Mesendoderm (in vitro differentiated cells): ENCODE measurements around the gene WDR20.
A peak's percentile ranks its signal among the peaks of the same experiment; 100 is the strongest.

Source experiments
- DNase-seq: peaks from one replicate; pipeline ENCODE4 v3.0.0; 2013
- H2AK5ac ChIP-seq: 2 replicates; pipeline ENCODE4 v1.6.1; 2013; ENCODE audit warnings: low read length, inconsistent platforms
- H2BK120ac ChIP-seq: 2 replicates; pipeline ENCODE4 v1.6.1; 2013; ENCODE audit warnings: low read depth, mild to moderate bottlenecking, low read length, moderate library complexity, mixed read lengths
- H2BK15ac ChIP-seq: replicated peaks from 2 replicates; pipeline ENCODE4 v1.6.1; 2013; ENCODE audit warnings: low read depth, mild to moderate bottlenecking, moderate library complexity
- H2BK5ac ChIP-seq: 2 replicates; pipeline ENCODE4 v1.6.1; 2013; ENCODE audit warnings: low read length, inconsistent platforms
- H3K18ac ChIP-seq: 2 replicates; pipeline ENCODE4 v1.6.1; 2013; ENCODE audit warnings: mild to moderate bottlenecking, low read length, mixed read lengths
- H3K23ac ChIP-seq: one replicate; pipeline ENCODE4 v1.6.1; 2013; ENCODE audit warnings: low read length
- H3K27ac ChIP-seq: 2 replicates; pipeline ENCODE4 v1.5.1; 2013; ENCODE audit warnings: low read depth, mild to moderate bottlenecking, inconsistent platforms, low read length, moderate library complexity
- H3K27me3 ChIP-seq: 2 replicates; pipeline ENCODE4 v1.6.1; 2013; ENCODE audit warnings: low read length, control low read depth, mild to moderate bottlenecking, inconsistent platforms; ENCODE audit not compliant: insufficient read depth, poor library complexity
- H3K36me3 ChIP-seq: 2 replicates; pipeline ENCODE4 v1.6.1; 2013; ENCODE audit warnings: low read length, inconsistent platforms; ENCODE audit not compliant: control insufficient read depth, insufficient read depth
- H3K4ac ChIP-seq: one replicate; pipeline ENCODE4 v1.6.1; 2013; ENCODE audit warnings: low read depth, mild to moderate bottlenecking, low read length, moderate library complexity
- H3K4me1 ChIP-seq: 2 replicates; pipeline ENCODE4 v1.6.1; 2013; ENCODE audit warnings: low read depth, low read length, inconsistent platforms; ENCODE audit not compliant: control insufficient read depth
- H3K4me2 ChIP-seq: 2 replicates; pipeline ENCODE4 v1.6.1; 2013; ENCODE audit warnings: low read length
- H3K4me3 ChIP-seq: 2 replicates; pipeline ENCODE4 v1.5.1; 2013; ENCODE audit warnings: mild to moderate bottlenecking, low read length
- H3K56ac ChIP-seq: one replicate; pipeline ENCODE4 v1.6.1; 2013; ENCODE audit warnings: low read length
- H3K79me1 ChIP-seq: 2 replicates; pipeline ENCODE4 v1.6.1; 2013; ENCODE audit warnings: low read length, inconsistent platforms
- H3K79me2 ChIP-seq: 2 replicates; pipeline ENCODE4 v1.6.1; 2013; ENCODE audit warnings: mild to moderate bottlenecking, low read length; ENCODE audit not compliant: control insufficient read depth, insufficient read depth
- H3K9ac ChIP-seq: 2 replicates; pipeline ENCODE4 v1.6.1; 2013; ENCODE audit warnings: low read length, inconsistent platforms
- H4K5ac ChIP-seq: one replicate; pipeline ENCODE4 v1.6.1; 2013; ENCODE audit warnings: low read length
- H4K8ac ChIP-seq: one replicate; pipeline ENCODE4 v1.6.1; 2013; ENCODE audit warnings: low read depth, mild to moderate bottlenecking, control low read depth, low read length, moderate library complexity
- WGBS: extraction: QIAGEN DNeasy Blood & Tissue Kit; methylation state at CpG from one replicate; pipeline ENCODE4 v1.1.7; 2013; ENCODE audit warnings: low lambda C conversion rate, missing lambda C conversion rate; ENCODE audit not compliant: insufficient coverage; ENCODE audit errors: extremely low coverage; 5-methylcytosine and 5-hydroxymethylcytosine counted together

The WDR20 gene

DNA sequence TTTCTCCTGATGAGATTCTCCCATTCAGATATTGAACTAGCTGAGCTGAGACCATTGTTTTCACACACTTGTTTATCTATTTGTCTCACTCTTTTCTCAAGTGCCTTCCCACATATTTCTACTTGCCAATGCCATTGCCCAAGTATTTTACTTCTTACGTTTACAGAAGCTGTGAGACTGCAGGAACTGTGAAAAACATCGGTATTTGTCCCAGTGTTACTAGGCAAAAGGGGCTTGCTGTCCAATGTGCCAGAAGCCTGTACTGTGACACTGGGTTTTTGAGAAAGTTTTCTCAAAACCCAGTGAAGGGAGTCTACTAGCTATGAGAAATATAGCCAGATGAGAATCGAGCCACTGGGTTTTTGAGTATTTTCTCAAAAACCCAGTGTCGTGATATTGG is 37.5 kb downstream of the WDR20 start:
- WGBS = no CpG with 5 or more reads among the region's 4 CpGs
- Histone ChIP-seq H2BK120ac (no peak overlapping the region), H3K4me2 (no peak overlapping the region)

DNA sequence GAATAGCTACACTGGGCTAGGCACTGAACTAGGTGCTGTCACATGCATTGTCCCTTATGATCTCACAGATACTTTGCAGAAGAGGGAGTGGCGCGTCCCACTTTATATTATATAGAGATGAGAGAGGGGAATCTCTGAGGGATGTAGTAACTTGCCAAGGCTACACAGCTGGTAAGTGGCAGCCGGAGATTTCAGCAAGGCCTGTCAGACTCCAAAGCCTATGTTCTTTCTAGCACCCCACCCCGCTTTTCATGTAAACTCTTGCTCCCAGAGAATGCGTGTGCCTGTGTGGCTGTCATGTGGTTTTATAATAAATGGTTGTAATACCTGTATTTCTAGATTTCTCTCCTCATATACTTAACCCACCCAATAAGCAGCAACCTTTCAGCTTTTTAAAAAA is 39.1 kb downstream of the WDR20 start:
- no CpG with 5 or more reads among the region's 5 CpGs for WGBS

More for the DNA sequence above, 37.5 kb downstream of the WDR20 start:
- Histone ChIP-seq H3K4me1 (peaks cover 9% of the 10 kb centered on the region), H3K36me3 (no peaks in the 10 kb centered on the region), H3K79me1 (peaks cover 15% of the 10 kb centered on the region), H3K27me3 (no peaks in the 10 kb centered on the region), H4K5ac (no peak overlapping the region), H2BK15ac (no peak overlapping the region), H3K79me2 (peaks cover 23% of the 10 kb centered on the region), H2BK5ac (no peak overlapping the region), H4K8ac (no peak overlapping the region), H3K18ac (no peak overlapping the region), H3K27ac (no peak overlapping the region), H3K9ac (no peak overlapping the region), H3K23ac (no peak overlapping the region), H2AK5ac (no peak overlapping the region), H3K4ac (no peak overlapping the region), H3K56ac (peak overlapping the region; percentile 25), H3K4me3 (no peak overlapping the region)
- no peak for DNase-seq

DNA sequence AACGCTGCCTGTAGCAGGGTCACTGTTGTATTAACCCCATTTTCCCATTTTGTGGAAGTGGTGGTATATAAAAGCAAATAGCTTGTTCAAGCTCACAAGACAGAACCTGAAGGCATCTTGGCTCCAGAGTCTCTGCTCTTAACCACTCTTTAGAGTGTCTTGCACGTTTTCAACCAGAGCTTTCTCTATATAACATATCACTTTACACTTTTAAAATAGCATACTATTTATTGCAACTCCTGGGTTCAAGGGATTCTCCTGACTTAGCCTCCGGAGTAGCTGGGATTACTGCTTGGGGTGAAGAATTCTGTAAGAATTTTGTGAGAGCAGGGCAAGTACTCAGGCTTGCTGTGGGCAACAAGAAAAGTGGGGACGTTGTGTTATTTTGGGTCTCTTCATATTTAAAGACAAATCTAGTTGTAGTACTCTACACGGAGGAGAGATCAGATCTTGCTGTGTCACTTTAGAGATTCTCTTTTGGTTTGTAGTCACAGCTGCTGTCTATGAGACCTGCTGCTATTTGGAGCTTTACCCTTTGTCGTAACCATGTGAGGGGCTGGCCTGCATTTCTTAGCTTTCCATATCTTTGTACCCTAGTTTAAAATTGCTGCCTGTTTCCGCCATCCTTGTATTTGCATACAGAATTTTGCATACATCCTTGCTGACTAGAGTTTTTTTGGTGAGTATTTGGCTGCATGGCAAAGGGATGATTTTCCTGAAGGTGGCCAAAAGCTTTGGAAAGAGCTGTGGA is 40.7 kb downstream of the WDR20 start:
- Histone ChIP-seq H2AK5ac (no peak overlapping the region), H3K79me2 (peaks cover 37% of the 10 kb centered on the region), H2BK15ac (no peak overlapping the region), H3K4me1 (peaks cover 9% of the 10 kb centered on the region), H2BK5ac (no peak overlapping the region), H3K4ac (no peak overlapping the region), H4K5ac (no peak overlapping the region), H3K4me3 (no peak overlapping the region), H3K18ac (peak overlapping the region; percentile 9), H3K9ac (no peak overlapping the region), H3K56ac (no peak overlapping the region), H3K27me3 (no peaks in the 10 kb centered on the region), H4K8ac (no peak overlapping the region), H3K36me3 (no peaks in the 10 kb centered on the region), H2BK120ac (no peak overlapping the region), H3K23ac (no peak overlapping the region), H3K79me1 (peaks cover 27% of the 10 kb centered on the region), H3K4me2 (no peak overlapping the region), H3K27ac (no peak overlapping the region)
- WGBS = no CpG with 5 or more reads among the region's 7 CpGs
- DNase-seq = no peak

More for the DNA sequence above, 39.1 kb downstream of the WDR20 start:
- Histone ChIP-seq H3K27me3 (no peaks in the 10 kb centered on the region), H3K4me3 (no peak overlapping the region), H3K79me2 (peaks cover 26% of the 10 kb centered on the region), H3K27ac (no peak overlapping the region), H3K18ac (no peak overlapping the region), H3K23ac (no peak overlapping the region), H3K79me1 (peaks cover 19% of the 10 kb centered on the region), H3K4ac (no peak overlapping the region), H2BK120ac (no peak overlapping the region), H4K5ac (no peak overlapping the region), H2BK15ac (no peak overlapping the region), H3K36me3 (no peaks in the 10 kb centered on the region), H4K8ac (no peak overlapping the region), H3K56ac (no peak overlapping the region), H3K9ac (no peak overlapping the region), H3K4me2 (no peak overlapping the region), H2BK5ac (no peak overlapping the region), H2AK5ac (no peak overlapping the region), H3K4me1 (peaks cover 9% of the 10 kb centered on the region)
- DNase-seq = no peak

DNA sequence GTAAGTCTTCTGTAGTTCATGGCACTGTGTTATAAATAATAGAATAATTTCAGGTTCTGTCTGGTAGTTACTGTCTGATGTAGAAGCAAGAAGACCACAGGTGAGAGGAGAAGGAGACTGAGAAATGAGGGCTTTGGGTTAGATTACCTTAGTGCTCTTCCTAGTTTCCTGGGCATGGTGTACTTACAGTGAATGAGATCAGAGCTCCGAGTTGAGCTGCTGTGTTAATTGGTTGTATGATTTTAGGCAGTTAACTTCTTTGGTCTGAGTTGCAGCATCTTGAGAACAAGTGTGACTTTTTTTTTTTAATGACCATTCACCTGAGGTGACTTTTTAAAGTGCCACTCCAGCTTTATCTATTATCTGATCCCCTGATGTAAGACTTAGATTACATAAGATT is 41.5 kb downstream of the WDR20 start:
- Histone ChIP-seq H3K9ac (no peak overlapping the region), H3K23ac (no peak overlapping the region), H3K36me3 (no peaks in the 10 kb centered on the region), H3K27ac (no peak overlapping the region), H4K5ac (no peak overlapping the region), H3K4me3 (no peak overlapping the region), H2BK15ac (no peak overlapping the region), H3K4me1 (peaks cover 9% of the 10 kb centered on the region), H2BK120ac (no peak overlapping the region), H3K4ac (no peak overlapping the region), H3K27me3 (no peaks in the 10 kb centered on the region), H3K18ac (no peak overlapping the region), H2BK5ac (no peak overlapping the region), H3K79me2 (peaks cover 41% of the 10 kb centered on the region), H2AK5ac (no peak overlapping the region), H4K8ac (no peak overlapping the region), H3K4me2 (no peak overlapping the region), H3K56ac (no peak overlapping the region), H3K79me1 (peaks cover 30% of the 10 kb centered on the region)
- DNase-seq = no peak
- WGBS = no CpG with 5 or more reads among the region's 1 CpG

DNA sequence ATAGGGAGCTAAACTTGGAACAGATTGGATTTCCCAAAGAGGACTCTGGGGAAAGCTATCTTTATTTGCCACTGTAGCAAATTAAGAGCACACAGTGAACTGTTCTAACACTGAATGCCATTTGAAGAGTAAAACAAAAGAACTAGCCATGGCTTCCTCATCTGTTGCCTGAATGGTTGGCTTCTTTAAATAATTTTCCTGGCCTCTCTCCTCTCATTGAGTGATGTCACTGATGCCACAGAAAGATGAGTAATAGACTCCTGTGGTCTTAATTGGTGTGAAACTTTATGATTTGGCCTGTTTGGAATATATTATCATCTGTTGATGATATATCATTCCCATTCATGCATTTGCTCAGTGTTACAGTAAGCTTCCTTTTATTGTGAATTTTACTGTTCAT is 42.5 kb downstream of the WDR20 start:
- Histone ChIP-seq H3K4me2 (no peak overlapping the region), H4K5ac (no peak overlapping the region), H3K4me1 (peaks cover 9% of the 10 kb centered on the region), H3K4ac (no peak overlapping the region), H3K27ac (no peak overlapping the region), H4K8ac (no peak overlapping the region), H2AK5ac (no peak overlapping the region), H3K56ac (no peak overlapping the region), H2BK15ac (no peak overlapping the region), H3K4me3 (no peak overlapping the region), H3K9ac (no peak overlapping the region), H3K27me3 (no peaks in the 10 kb centered on the region), H3K36me3 (no peaks in the 10 kb centered on the region), H3K18ac (no peak overlapping the region), H3K23ac (no peak overlapping the region), H2BK120ac (no peak overlapping the region), H3K79me1 (peaks cover 31% of the 10 kb centered on the region), H2BK5ac (no peak overlapping the region), H3K79me2 (peaks cover 41% of the 10 kb centered on the region)
- no peak for DNase-seq
